Measurements from ENCODE around the gene COTL1. TPM values are rescaled to one million over a fixed set of nuclear protein-coding genes. Genes with fewer than 3 reads are reported as not detected.

Gene COTL1
- total and polyA plus RNA-seq, 9 donors: 13.8 to 46.4 (median 29.3) TPM

DNA sequence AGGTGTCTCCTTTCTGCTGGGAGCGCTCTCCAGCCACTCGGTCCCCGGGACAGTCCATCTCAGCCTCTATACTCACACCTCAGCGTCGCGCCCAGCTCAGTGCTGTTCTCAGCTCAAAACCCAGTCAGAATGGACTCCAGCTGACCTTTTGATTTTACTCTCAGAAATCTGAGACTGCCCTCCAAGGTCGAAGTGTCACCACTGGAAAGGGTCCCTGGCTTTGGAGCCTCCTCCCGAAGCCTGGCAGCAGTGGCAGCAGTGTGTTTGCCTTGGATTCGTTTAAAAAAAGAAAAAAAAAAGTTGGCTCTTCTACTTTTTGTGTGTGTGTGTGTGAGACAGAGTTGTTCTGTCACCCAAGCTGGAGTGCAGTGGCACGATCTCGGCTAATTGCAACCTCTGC lies 40.8 kb upstream of the COTL1 start:
- no peaks in the 10 kb centered on the region for H3K4me1 ChIP-seq (ENCODE audit: insufficient read depth)
- no peaks in the 10 kb centered on the region for H3K9me3 ChIP-seq
- no peaks in the 10 kb centered on the region for H3K36me3 ChIP-seq
- no peak for DNase-seq
- H3K4me3 ChIP-seq: no peak overlapping the region
- WGBS, 3 donors: 78 to 85% (median 78%) methylated on average over 11 of the region's 11 CpGs
- intact Hi-C loops (cut with DNase I): no loop called here
- H3K27ac ChIP-seq: no peak overlapping the region
- no peaks in the 10 kb centered on the region for H3K27me3 ChIP-seq
- no peak for TF ChIP-seq EP300 (IDR thresholded peaks at IDR 0.05)
- no peak for TF ChIP-seq POLR2A (IDR thresholded peaks at IDR 0.05)
- TF ChIP-seq, protein P1, sequence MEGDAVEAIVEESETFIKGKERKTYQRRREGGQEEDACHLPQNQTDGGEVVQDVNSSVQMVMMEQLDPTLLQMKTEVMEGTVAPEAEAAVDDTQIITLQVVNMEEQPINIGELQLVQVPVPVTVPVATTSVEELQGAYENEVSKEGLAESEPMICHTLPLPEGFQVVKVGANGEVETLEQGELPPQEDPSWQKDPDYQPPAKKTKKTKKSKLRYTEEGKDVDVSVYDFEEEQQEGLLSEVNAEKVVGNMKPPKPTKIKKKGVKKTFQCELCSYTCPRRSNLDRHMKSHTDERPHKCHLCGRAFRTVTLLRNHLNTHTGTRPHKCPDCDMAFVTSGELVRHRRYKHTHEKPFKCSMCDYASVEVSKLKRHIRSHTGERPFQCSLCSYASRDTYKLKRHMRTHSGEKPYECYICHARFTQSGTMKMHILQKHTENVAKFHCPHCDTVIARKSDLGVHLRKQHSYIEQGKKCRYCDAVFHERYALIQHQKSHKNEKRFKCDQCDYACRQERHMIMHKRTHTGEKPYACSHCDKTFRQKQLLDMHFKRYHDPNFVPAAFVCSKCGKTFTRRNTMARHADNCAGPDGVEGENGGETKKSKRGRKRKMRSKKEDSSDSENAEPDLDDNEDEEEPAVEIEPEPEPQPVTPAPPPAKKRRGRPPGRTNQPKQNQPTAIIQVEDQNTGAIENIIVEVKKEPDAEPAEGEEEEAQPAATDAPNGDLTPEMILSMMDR (IDR thresholded peaks at IDR 0.05): no peak

DNA sequence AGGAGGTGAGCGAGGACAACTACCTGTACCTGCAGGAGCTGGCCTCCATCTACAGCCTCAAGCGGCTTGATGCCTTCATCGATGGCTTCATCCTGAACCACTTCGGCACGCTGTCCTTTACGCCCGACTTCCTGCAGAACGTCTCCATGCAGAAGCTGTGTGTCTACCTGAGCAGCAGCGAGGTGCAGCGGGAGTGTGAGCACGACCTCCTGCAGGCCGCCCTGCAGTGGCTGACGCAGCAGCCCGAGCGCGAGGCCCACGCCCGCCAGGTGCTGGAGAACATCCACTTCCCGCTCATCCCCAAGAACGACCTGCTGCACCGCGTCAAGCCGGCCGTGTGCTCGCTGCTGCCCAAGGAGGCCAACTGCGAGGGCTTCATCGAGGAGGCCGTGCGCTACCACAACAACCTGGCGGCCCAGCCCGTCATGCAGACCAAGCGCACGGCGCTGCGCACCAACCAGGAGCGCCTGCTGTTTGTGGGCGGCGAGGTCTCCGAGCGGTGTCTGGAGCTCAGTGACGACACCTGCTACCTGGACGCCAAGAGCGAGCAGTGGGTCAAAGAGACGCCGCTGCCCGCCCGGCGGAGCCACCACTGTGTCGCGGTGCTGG lies 39.5 kb upstream of the COTL1 start:
- DNase-seq: no peak
- Histone ChIP-seq H3K27me3 (no peaks in the 10 kb centered on the region), H3K4me1 (ENCODE audit: insufficient read depth) (no peaks in the 10 kb centered on the region), H3K4me3 (no peak overlapping the region), H3K9me3 (no peaks in the 10 kb centered on the region), H3K27ac (no peak overlapping the region), H3K36me3 (no peaks in the 10 kb centered on the region)
- intact Hi-C loops (cut with DNase I): no loop called here
- TF ChIP-seq POLR2A (IDR thresholded peaks at IDR 0.05) (no peak), EP300 (IDR thresholded peaks at IDR 0.05) (no peak)
- TF ChIP-seq, protein P1 (IDR thresholded peaks at IDR 0.05): no peak
- 96 to 97% (median 96%) methylated on average over 50 of the region's 50 CpGs for WGBS, 3 donors

DNA sequence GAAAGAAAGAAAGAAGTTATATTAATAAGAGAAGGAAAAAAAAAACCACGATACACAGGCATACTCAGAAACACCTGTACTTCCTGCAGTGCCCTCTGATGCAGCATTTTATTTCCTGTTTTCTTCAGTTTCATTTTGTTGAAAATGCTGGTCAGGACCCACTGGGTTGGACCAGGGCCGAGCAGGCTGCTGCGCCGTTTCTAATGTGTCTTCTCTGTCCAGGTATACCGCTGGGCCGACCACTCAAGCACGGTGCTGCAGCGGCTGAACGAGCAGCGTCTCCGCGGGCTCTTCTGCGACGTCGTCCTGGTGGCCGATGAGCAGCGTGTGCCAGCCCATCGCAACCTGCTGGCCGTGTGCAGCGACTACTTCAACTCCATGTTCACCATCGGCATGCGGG lies 38.8 kb upstream of the COTL1 start:
- Histone ChIP-seq H3K36me3 (no peaks in the 10 kb centered on the region), H3K4me1 (ENCODE audit: insufficient read depth) (no peaks in the 10 kb centered on the region), H3K27ac (no peak overlapping the region), H3K27me3 (no peaks in the 10 kb centered on the region), H3K9me3 (no peaks in the 10 kb centered on the region), H3K4me3 (no peak overlapping the region)
- DNase-seq: no peak
- WGBS, 3 donors: 90 to 96% (median 91%) methylated on average over 22 of the region's 22 CpGs
- intact Hi-C loops (cut with DNase I): no loop called here
- no peak for TF ChIP-seq POLR2A (IDR thresholded peaks at IDR 0.05)
- TF ChIP-seq EP300 (IDR thresholded peaks at IDR 0.05): no peak
- TF ChIP-seq, protein P1 (IDR thresholded peaks at IDR 0.05): no peak

DNA sequence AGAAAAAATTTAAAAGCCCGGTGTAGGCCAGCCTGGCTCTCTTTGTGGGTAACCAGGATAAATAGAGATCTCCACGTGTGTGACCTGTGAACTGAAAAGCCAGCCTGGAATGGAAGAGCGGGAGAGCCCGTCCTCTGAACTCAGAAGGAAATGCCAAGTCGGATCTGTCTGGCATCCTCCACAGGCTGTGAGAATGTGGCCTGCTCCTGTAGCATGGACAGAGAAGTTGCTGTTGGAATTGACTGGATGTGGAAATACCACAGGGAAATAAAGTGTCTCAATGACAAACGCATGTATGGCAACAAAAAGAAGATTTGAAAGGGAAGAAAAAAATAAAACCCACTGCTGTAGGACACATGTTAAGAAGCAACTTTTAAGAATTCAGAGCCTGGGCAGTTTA lies 37.1 kb upstream of the COTL1 start:
- no peaks in the 10 kb centered on the region for H3K36me3 ChIP-seq
- TF ChIP-seq EP300 (IDR thresholded peaks at IDR 0.05): no peak
- TF ChIP-seq, protein P1 (IDR thresholded peaks at IDR 0.05): no peak
- TF ChIP-seq POLR2A (IDR thresholded peaks at IDR 0.05): no peak
- intact Hi-C loops (cut with DNase I): no loop called here

More for the DNA sequence above, 37.1 kb upstream of the COTL1 start:
- DNase-seq: no peak
- no peak overlapping the region for H3K27ac ChIP-seq
- no peaks in the 10 kb centered on the region for H3K27me3 ChIP-seq
- no peaks in the 10 kb centered on the region for H3K9me3 ChIP-seq
- H3K4me1 ChIP-seq (ENCODE audit: insufficient read depth): peaks cover 2% of the 10 kb centered on the region
- H3K4me3 ChIP-seq: no peak overlapping the region
- WGBS, 3 donors: 64 to 66% (median 66%) methylated on average over 6 of the region's 6 CpGs

All from ovary (tissue), 9 donors.